Adipocyte (in vitro differentiated cells): ENCODE results near the gene NAA25.

Source experiments
- DNase-seq: peaks from one replicate; pipeline ENCODE4 v3.0.0-alpha.2; 2015; ENCODE audit warnings: low read depth
- H3K27me3 ChIP-seq: replicated peaks from 2 replicates; pipeline ENCODE4 v1.7.0; 2013; ENCODE audit warnings: mild to moderate bottlenecking, low read length, moderate library complexity; ENCODE audit not compliant: control insufficient read depth, insufficient read depth
- H3K36me3 ChIP-seq: 2 replicates; pipeline ENCODE4 v1.7.0; 2013; ENCODE audit warnings: low read length, mild to moderate bottlenecking, moderate library complexity; ENCODE audit not compliant: control insufficient read depth, insufficient read depth, severe bottlenecking
- H3K4me1 ChIP-seq: 2 replicates; pipeline ENCODE4 v1.7.0; 2013; ENCODE audit warnings: mild to moderate bottlenecking, low read length, moderate library complexity; ENCODE audit not compliant: control insufficient read depth, insufficient read depth
- H3K4me3 ChIP-seq: 2 replicates; pipeline ENCODE4 v1.7.0; 2013; ENCODE audit warnings: mild to moderate bottlenecking, low read length, moderate library complexity
- H3K9ac ChIP-seq: 2 replicates; pipeline ENCODE4 v1.7.0; 2013; ENCODE audit warnings: mild to moderate bottlenecking, low read length, moderate library complexity
- H3K9me3 ChIP-seq: 2 replicates; pipeline ENCODE4 v1.7.0; 2013; ENCODE audit warnings: mild to moderate bottlenecking, low read length, moderate library complexity; ENCODE audit not compliant: control insufficient read depth

Gene NAA25

GRCh38 chr12:112130441-112130998 lies 21.9 kb upstream of the NAA25 start:
- peaks cover 24% of the 10 kb centered on the region for H3K36me3 ChIP-seq
- H3K4me1 ChIP-seq: peaks cover 52% of the 10 kb centered on the region
- H3K9ac ChIP-seq: peak overlapping the region; percentile 49
- no peaks in the 10 kb centered on the region for H3K9me3 ChIP-seq
- peak overlapping the region; percentile 62 for H3K4me3 ChIP-seq
- DNase-seq: peak; percentile 52
- H3K27me3 ChIP-seq: no peaks in the 10 kb centered on the region

DNA sequence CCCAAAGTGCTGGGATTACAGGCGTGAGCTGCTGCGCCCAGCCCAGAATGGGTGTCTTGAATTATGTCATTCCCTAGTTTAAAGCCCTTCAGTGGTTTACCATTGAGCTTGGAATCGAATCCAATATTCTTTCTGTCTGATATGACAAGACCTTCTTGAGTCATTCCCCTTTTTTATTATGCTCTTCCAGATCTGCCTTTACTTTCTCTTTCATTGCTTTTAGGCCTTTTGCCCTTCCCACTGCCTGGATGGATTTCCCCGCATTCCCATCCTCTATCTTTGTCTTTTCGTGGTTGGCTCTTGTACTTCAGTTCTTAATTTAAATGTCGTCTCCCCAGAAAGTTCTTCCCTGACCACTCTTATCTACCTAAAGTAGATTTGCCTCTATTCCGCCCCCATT lies 18.3 kb upstream of the NAA25 start:
- Histone ChIP-seq H3K4me1 (peaks cover 72% of the 10 kb centered on the region), H3K36me3 (no peaks in the 10 kb centered on the region), H3K9me3 (no peaks in the 10 kb centered on the region), H3K27me3 (no peaks in the 10 kb centered on the region), H3K4me3 (peak overlapping the region; percentile 86), H3K9ac (peak overlapping the region; percentile 46)
- DNase-seq: no peak

- peak overlapping the region; percentile 92 for H3K9ac ChIP-seq
- H3K4me3 ChIP-seq: peak overlapping the region; percentile 86
- H3K9me3 ChIP-seq: no peaks in the 10 kb centered on the region
- peaks cover 66% of the 10 kb centered on the region for H3K4me1 ChIP-seq
- no peaks in the 10 kb centered on the region for H3K36me3 ChIP-seq
- DNase-seq: peak; percentile 33
- H3K27me3 ChIP-seq: no peaks in the 10 kb centered on the region
These were observed 17.4 kb upstream of the NAA25 start for GRCh38 chr12:112126000-112126438.

- Histone ChIP-seq H3K9ac (peak within 1 kb of the TSS; percentile 92), H3K9me3 (no peaks in the 10 kb centered on the region), H3K27me3 (no peaks in the 10 kb centered on the region), H3K4me3 (peak within 1 kb of the TSS; percentile 86), H3K36me3 (no peaks in the 10 kb centered on the region), H3K4me1 (peaks cover 60% of the 10 kb centered on the region)
- peak; percentile 99 for DNase-seq
These were observed 16.8 kb upstream of the NAA25 start, which contains the start of gene TRAFD1 for GRCh38 chr12:112125250-112125999. TSS of gene TRAFD1 (plus strand) at chr12:112125560. CDS start at chr12:112130523, 4,963 bp downstream.

DNA sequence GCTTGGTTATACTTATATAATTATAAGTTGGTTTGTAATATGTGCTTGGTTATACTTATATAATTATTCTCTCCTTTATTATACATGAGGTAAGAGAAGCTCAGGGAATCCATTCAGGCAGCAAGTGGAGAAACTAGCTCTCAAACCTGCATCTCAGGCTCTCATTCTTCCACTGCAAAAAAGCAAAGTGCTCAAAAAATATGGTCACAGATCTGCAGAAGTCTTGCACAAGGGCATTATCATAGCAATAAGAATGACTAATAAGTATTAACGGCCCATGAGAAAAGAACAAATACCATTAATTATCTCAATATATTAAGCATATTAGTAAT lies 16.3 kb upstream of the NAA25 start:
- Histone ChIP-seq H3K4me1 (peaks cover 55% of the 10 kb centered on the region), H3K27me3 (no peaks in the 10 kb centered on the region), H3K9me3 (no peaks in the 10 kb centered on the region), H3K9ac (peak overlapping the region; percentile 23), H3K4me3 (peak overlapping the region; percentile 86), H3K36me3 (no peaks in the 10 kb centered on the region)
- no peak for DNase-seq

- no peaks in the 10 kb centered on the region for H3K27me3 ChIP-seq
- H3K36me3 ChIP-seq: no peaks in the 10 kb centered on the region
- peaks cover 43% of the 10 kb centered on the region for H3K4me1 ChIP-seq
- peak overlapping the region; percentile 51 for H3K9ac ChIP-seq
- DNase-seq: peak; percentile 68
- H3K4me3 ChIP-seq: peak overlapping the region; percentile 38
- no peaks in the 10 kb centered on the region for H3K9me3 ChIP-seq
These were observed 14.5 kb upstream of the NAA25 start for GRCh38 chr12:112122823-112123690.

- Histone ChIP-seq H3K4me3 (peak overlapping the region; percentile 62), H3K9me3 (no peaks in the 10 kb centered on the region), H3K36me3 (no peaks in the 10 kb centered on the region), H3K27me3 (no peaks in the 10 kb centered on the region), H3K9ac (peak overlapping the region; percentile 55), H3K4me1 (peaks cover 47% of the 10 kb centered on the region)
- peak; percentile 58 for DNase-seq
These were observed 13.4 kb upstream of the NAA25 start for GRCh38 chr12:112121780-112122565.

DNA sequence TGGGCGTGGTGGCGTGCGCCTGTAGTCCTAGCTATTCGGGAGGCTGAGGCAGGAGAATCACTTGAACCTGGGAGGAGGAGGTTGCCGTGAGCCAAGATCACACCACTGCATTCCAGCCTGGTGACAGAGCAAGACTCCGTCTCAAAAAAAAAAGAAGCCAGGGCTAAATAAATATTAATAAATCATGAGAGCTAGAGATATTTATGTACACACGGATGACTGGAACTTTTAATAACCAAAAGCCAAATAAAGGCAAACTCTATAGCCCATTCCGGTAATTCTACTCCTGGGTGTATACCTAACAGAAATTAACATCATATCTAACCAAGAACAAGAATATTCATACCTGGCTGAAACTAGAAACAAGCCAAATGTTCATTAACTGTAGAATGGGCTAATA lies 9.1 kb upstream of the NAA25 start:
- Histone ChIP-seq H3K9ac (no peak overlapping the region), H3K36me3 (no peaks in the 10 kb centered on the region), H3K4me3 (no peak overlapping the region), H3K4me1 (peaks cover 31% of the 10 kb centered on the region), H3K9me3 (no peaks in the 10 kb centered on the region), H3K27me3 (no peaks in the 10 kb centered on the region)
- no peak for DNase-seq

DNA sequence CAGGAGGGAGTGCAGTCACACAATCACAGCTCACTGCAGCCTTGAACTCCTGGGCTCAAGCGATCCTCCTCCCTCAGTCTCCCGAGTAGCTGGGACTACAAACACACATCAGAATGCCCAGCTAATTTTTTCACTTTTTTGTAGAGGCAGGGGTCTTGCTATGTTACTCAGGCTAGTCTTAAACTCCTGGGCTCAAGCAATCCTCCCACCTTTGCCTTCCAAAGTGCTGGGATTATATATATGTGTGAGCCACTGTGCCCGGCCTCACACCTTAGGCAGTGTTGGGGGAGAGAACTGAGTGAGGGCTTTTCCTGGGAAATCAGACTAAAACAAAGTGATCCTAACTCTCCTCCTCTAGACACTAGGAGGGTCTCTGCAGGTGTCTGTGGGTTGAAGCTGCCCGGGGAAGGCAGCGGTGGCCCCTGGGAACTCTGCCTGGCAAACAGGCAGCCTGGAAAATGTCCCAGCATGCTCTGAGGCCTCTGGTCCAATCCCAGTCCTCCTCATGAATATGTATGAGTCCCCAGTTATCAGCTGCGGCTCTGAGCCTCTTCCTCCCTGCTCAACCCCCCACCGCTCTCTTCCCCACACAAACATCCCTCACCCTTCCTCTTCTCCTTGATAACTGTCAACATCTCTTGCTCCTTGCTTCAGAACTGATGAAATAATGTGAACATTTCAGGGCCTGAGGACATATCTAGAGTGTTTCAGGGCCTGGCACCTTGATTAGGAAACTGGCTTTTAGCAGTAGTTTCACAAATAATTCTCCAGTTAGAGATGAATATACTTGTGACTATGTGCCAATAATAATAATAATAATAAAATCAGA lies 7.9 kb upstream of the NAA25 start:
- Histone ChIP-seq H3K9me3 (no peaks in the 10 kb centered on the region), H3K27me3 (no peaks in the 10 kb centered on the region), H3K9ac (peak overlapping the region; percentile 55), H3K36me3 (no peaks in the 10 kb centered on the region), H3K4me3 (peak overlapping the region; percentile 5), H3K4me1 (peaks cover 20% of the 10 kb centered on the region)
- DNase-seq: no peak
